Pulmonary artery endothelial cell (primary cell): Measurements from ENCODE around the gene KRTAP19-6. TPM values are rescaled to one million over a fixed set of nuclear protein-coding genes. Genes with fewer than 3 reads are reported as not detected.

Experiments used
- total RNA-seq: library from RNA; depleted of rRNA; stranded (reverse); fragments of >200 nt; gene quantifications from 2 replicates; pipeline ENCODE4 v1.2.3, GENCODE V29; 2014

The KRTAP19-6 gene
- total RNA-seq, 1 donor from 2014 or later: not detected

Other genes starting within 250 kb of the KRTAP19-6 start
- gene KRTAP26-1, start 221.5 kb downstream of the KRTAP19-6 start, total RNA-seq: not detected in 2 replicates
- not detected in 2 replicates for gene KRTAP27-1, start 204.2 kb downstream of the KRTAP19-6 start, total RNA-seq
- not detected in 2 replicates for gene KRTAP23-1, start 193.3 kb downstream of the KRTAP19-6 start, total RNA-seq
- gene KRTAP13-2, start 169.6 kb downstream of the KRTAP19-6 start, total RNA-seq: not detected in 2 replicates
- not detected in 2 replicates for gene KRTAP13-1, start 145.8 kb downstream of the KRTAP19-6 start, total RNA-seq
- not detected in 2 replicates for gene KRTAP13-3, start 115.9 kb downstream of the KRTAP19-6 start, total RNA-seq
- gene KRTAP13-4, start 111.6 kb downstream of the KRTAP19-6 start, total RNA-seq: not detected in 2 replicates
- gene KRTAP15-1, start 101.6 kb downstream of the KRTAP19-6 start, total RNA-seq: not detected in 2 replicates
- not detected in 2 replicates for gene KRTAP19-1, start 61.5 kb downstream of the KRTAP19-6 start, total RNA-seq
- not detected in 2 replicates for gene KRTAP19-2, start 54.4 kb downstream of the KRTAP19-6 start, total RNA-seq
- not detected in 2 replicates for gene KRTAP19-3, start 49.9 kb downstream of the KRTAP19-6 start, total RNA-seq
- gene KRTAP19-4, start 44.7 kb downstream of the KRTAP19-6 start, total RNA-seq: not detected in 2 replicates
- not detected in 2 replicates for gene KRTAP19-5, start 39.7 kb downstream of the KRTAP19-6 start, total RNA-seq
- gene KRTAP19-7, start 19.4 kb upstream of the KRTAP19-6 start, total RNA-seq: not detected in 2 replicates
- gene KRTAP22-2, start 48.5 kb upstream of the KRTAP19-6 start, total RNA-seq: not detected in 2 replicates
- not detected in 2 replicates for gene KRTAP6-3, start 50.6 kb upstream of the KRTAP19-6 start, total RNA-seq
- not detected in 2 replicates for gene KRTAP6-2, start 57.0 kb upstream of the KRTAP19-6 start, total RNA-seq
- gene KRTAP22-1, start 59.2 kb upstream of the KRTAP19-6 start, total RNA-seq: not detected in 2 replicates
- not detected in 2 replicates for gene KRTAP6-1, start 72.1 kb upstream of the KRTAP19-6 start, total RNA-seq
- not detected in 2 replicates for gene KRTAP20-1, start 74.6 kb upstream of the KRTAP19-6 start, total RNA-seq
- gene KRTAP20-4, start 78.8 kb upstream of the KRTAP19-6 start, total RNA-seq: not detected in 2 replicates
- gene KRTAP20-2, start 93.3 kb upstream of the KRTAP19-6 start, total RNA-seq: not detected in 2 replicates
- gene KRTAP20-3, start 101.0 kb upstream of the KRTAP19-6 start, total RNA-seq: not detected in 2 replicates
- not detected in 2 replicates for gene KRTAP21-3, start 176.9 kb upstream of the KRTAP19-6 start, total RNA-seq
- not detected in 2 replicates for gene KRTAP21-2, start 205.4 kb upstream of the KRTAP19-6 start, total RNA-seq
- gene KRTAP21-1, start 213.6 kb upstream of the KRTAP19-6 start, total RNA-seq: not detected in 2 replicates